ENCODE measurements around the gene EPHB1. TPM values are rescaled to one million over a fixed set of nuclear protein-coding genes. Genes with fewer than 3 reads are reported as not detected.

Gene EPHB1
- total RNA-seq, 1 donor from 2014 or later = 16.3 TPM

GRCh38 chr3:135165260-135165659 is 370.2 kb downstream of the EPHB1 start:
- Mint-ChIP-seq H3K27ac (ENCODE audit: unreplicated experiment) (no peak overlapping the region), H3K9me3 (ENCODE audit: unreplicated experiment) (no peaks in the 10 kb centered on the region), H3K36me3 (ENCODE audit: unreplicated experiment) (no peaks in the 10 kb centered on the region), H3K4me3 (ENCODE audit: unreplicated experiment) (no peak overlapping the region), H3K4me1 (ENCODE audit: low read depth, unreplicated experiment) (peaks cover 14% of the 10 kb centered on the region), H3K27me3 (ENCODE audit: unreplicated experiment) (peaks cover 4% of the 10 kb centered on the region)
- TF ChIP-seq CTCF (IDR thresholded peaks at IDR 0.05; ENCODE audit: partially characterized antibody, unreplicated experiment) = no peak
- DNase-seq = no peak

GRCh38 chr3:135166266-135166825 is 371.3 kb downstream of the EPHB1 start:
- Mint-ChIP-seq H3K27ac (ENCODE audit: unreplicated experiment) (no peak overlapping the region), H3K27me3 (ENCODE audit: unreplicated experiment) (peaks cover 2% of the 10 kb centered on the region), H3K9me3 (ENCODE audit: unreplicated experiment) (no peaks in the 10 kb centered on the region), H3K4me3 (ENCODE audit: unreplicated experiment) (no peak overlapping the region), H3K36me3 (ENCODE audit: unreplicated experiment) (no peaks in the 10 kb centered on the region), H3K4me1 (ENCODE audit: low read depth, unreplicated experiment) (peaks cover 5% of the 10 kb centered on the region)
- TF ChIP-seq CTCF (IDR thresholded peaks at IDR 0.05; ENCODE audit: partially characterized antibody, unreplicated experiment) = no peak
- DNase-seq = no peak

- Mint-ChIP-seq H3K36me3 (ENCODE audit: unreplicated experiment) (no peaks in the 10 kb centered on the region), H3K4me3 (ENCODE audit: unreplicated experiment) (no peak overlapping the region), H3K4me1 (ENCODE audit: low read depth, unreplicated experiment) (peaks cover 4% of the 10 kb centered on the region), H3K9me3 (ENCODE audit: unreplicated experiment) (no peaks in the 10 kb centered on the region), H3K27me3 (ENCODE audit: unreplicated experiment) (peaks cover 6% of the 10 kb centered on the region), H3K27ac (ENCODE audit: unreplicated experiment) (no peak overlapping the region)
- TF ChIP-seq CTCF (IDR thresholded peaks at IDR 0.05; ENCODE audit: partially characterized antibody, unreplicated experiment) = no peak
- DNase-seq = no peak
Measured at GRCh38 chr3:135168822-135169221, 373.8 kb downstream of the EPHB1 start.

- no peak for DNase-seq
- no peaks in the 10 kb centered on the region for H3K36me3 Mint-ChIP-seq (ENCODE audit: unreplicated experiment)
- H3K9me3 Mint-ChIP-seq (ENCODE audit: unreplicated experiment) = no peaks in the 10 kb centered on the region
- H3K27ac Mint-ChIP-seq (ENCODE audit: unreplicated experiment) = no peak overlapping the region
- TF ChIP-seq CTCF (IDR thresholded peaks at IDR 0.05; ENCODE audit: partially characterized antibody, unreplicated experiment) = no peak
- no peak overlapping the region for H3K4me3 Mint-ChIP-seq (ENCODE audit: unreplicated experiment)
- H3K27me3 Mint-ChIP-seq (ENCODE audit: unreplicated experiment) = peaks cover 7% of the 10 kb centered on the region
- H3K4me1 Mint-ChIP-seq (ENCODE audit: low read depth, unreplicated experiment) = peaks cover 4% of the 10 kb centered on the region
Measured at GRCh38 chr3:135169651-135170050, 374.6 kb downstream of the EPHB1 start.

GRCh38 chr3:135170732-135171131 is 375.7 kb downstream of the EPHB1 start:
- Mint-ChIP-seq H3K4me1 (ENCODE audit: low read depth, unreplicated experiment) (peaks cover 4% of the 10 kb centered on the region), H3K36me3 (ENCODE audit: unreplicated experiment) (no peaks in the 10 kb centered on the region), H3K27ac (ENCODE audit: unreplicated experiment) (no peak overlapping the region), H3K4me3 (ENCODE audit: unreplicated experiment) (no peak overlapping the region), H3K9me3 (ENCODE audit: unreplicated experiment) (no peaks in the 10 kb centered on the region), H3K27me3 (ENCODE audit: unreplicated experiment) (peaks cover 7% of the 10 kb centered on the region)
- no peak for DNase-seq
- no peak for TF ChIP-seq CTCF (IDR thresholded peaks at IDR 0.05; ENCODE audit: partially characterized antibody, unreplicated experiment)

Measured in glutamatergic neuron (in vitro differentiated cells).